Measurements from ENCODE around the gene SFMBT2. TPM values are rescaled to one million over a fixed set of nuclear protein-coding genes. Genes with fewer than 3 reads are reported as not detected.
A peak's percentile ranks its signal among the peaks of the same experiment; 100 is the strongest.

SFMBT2 gene
- total RNA-seq, 1 donor from 2014 or later = 9.1 TPM

- Mint-ChIP-seq H3K27me3 (peaks cover 13% of the 10 kb centered on the region), H3K36me3 (ENCODE audit: insufficient read depth) (no peaks in the 10 kb centered on the region), H3K4me3 (ENCODE audit: low read depth) (no peak overlapping the region), H3K4me1 (ENCODE audit: low read depth) (peaks cover 14% of the 10 kb centered on the region), H3K27ac (no peak overlapping the region), H3K9me3 (ENCODE audit: low read depth) (no peaks in the 10 kb centered on the region)
- no peak for TF ChIP-seq CTCF (IDR thresholded peaks at IDR 0.05; ENCODE audit: unreplicated experiment)
- DNase-seq (ENCODE audit: low spot score, unreplicated experiment) = no peak
These were observed 143.7 kb downstream of the SFMBT2 start for GRCh38 chr10:7267142-7267541.

- Mint-ChIP-seq H3K27ac (peak overlapping the region; percentile 62), H3K4me1 (ENCODE audit: low read depth) (peaks cover 13% of the 10 kb centered on the region), H3K36me3 (ENCODE audit: insufficient read depth) (no peaks in the 10 kb centered on the region), H3K27me3 (peaks cover 13% of the 10 kb centered on the region), H3K4me3 (ENCODE audit: low read depth) (no peak overlapping the region), H3K9me3 (ENCODE audit: low read depth) (no peaks in the 10 kb centered on the region)
- no peak for TF ChIP-seq CTCF (IDR thresholded peaks at IDR 0.05; ENCODE audit: unreplicated experiment)
- DNase-seq (ENCODE audit: low spot score, unreplicated experiment) = no peak
These were observed 145.3 kb downstream of the SFMBT2 start for GRCh38 chr10:7265396-7266123.

GRCh38 chr10:7264313-7264756 lies 146.5 kb downstream of the SFMBT2 start:
- Mint-ChIP-seq H3K4me3 (ENCODE audit: low read depth) (no peak overlapping the region), H3K4me1 (ENCODE audit: low read depth) (peaks cover 13% of the 10 kb centered on the region), H3K36me3 (ENCODE audit: insufficient read depth) (no peaks in the 10 kb centered on the region), H3K27ac (no peak overlapping the region), H3K9me3 (ENCODE audit: low read depth) (no peaks in the 10 kb centered on the region), H3K27me3 (peaks cover 13% of the 10 kb centered on the region)
- DNase-seq (ENCODE audit: low spot score, unreplicated experiment) = no peak
- TF ChIP-seq CTCF (IDR thresholded peaks at IDR 0.05; ENCODE audit: unreplicated experiment) = no peak

DNA sequence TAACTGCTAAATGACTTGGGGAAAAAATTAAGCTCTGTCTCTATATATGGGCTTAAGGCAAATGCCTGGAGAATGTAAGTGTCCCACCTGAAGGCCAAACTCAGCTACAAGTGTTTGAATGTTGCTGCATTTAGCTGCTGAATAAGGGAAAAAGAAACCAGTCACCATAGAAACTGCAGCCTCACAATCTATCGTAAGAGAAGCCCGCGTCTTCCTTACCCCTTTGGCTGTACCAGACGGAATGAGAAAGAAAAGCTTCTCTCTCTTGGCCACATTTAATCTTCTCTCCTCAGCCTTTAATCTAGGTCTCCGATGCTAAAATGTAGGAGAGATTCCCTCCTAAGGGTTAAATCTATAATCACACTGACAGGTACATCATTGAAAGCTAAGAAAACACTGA lies 147.2 kb downstream of the SFMBT2 start:
- no peaks in the 10 kb centered on the region for H3K36me3 Mint-ChIP-seq (ENCODE audit: insufficient read depth)
- no peaks in the 10 kb centered on the region for H3K9me3 Mint-ChIP-seq (ENCODE audit: low read depth)
- H3K27me3 Mint-ChIP-seq = peaks cover 13% of the 10 kb centered on the region
- no peak overlapping the region for H3K4me3 Mint-ChIP-seq (ENCODE audit: low read depth)
- H3K27ac Mint-ChIP-seq = no peak overlapping the region
- TF ChIP-seq CTCF (IDR thresholded peaks at IDR 0.05; ENCODE audit: unreplicated experiment) = no peak
- peaks cover 13% of the 10 kb centered on the region for H3K4me1 Mint-ChIP-seq (ENCODE audit: low read depth)
- DNase-seq (ENCODE audit: low spot score, unreplicated experiment) = no peak

- Mint-ChIP-seq H3K4me3 (ENCODE audit: low read depth) (no peak overlapping the region), H3K4me1 (ENCODE audit: low read depth) (peaks cover 16% of the 10 kb centered on the region), H3K36me3 (ENCODE audit: insufficient read depth) (no peaks in the 10 kb centered on the region), H3K27me3 (peaks cover 10% of the 10 kb centered on the region), H3K27ac (no peak overlapping the region), H3K9me3 (ENCODE audit: low read depth) (no peaks in the 10 kb centered on the region)
- no peak for DNase-seq (ENCODE audit: low spot score, unreplicated experiment)
- TF ChIP-seq CTCF (IDR thresholded peaks at IDR 0.05; ENCODE audit: unreplicated experiment) = no peak
These were observed 149.5 kb downstream of the SFMBT2 start for GRCh38 chr10:7261351-7261750.
